T-helper 2 cell (primary cell): ENCODE results near the gene NTHL1.

ENCODE experiments used
- DNase-seq, 5 experiments: peaks; one replicate each; pipeline versions ENCODE4 v3.0.0 to v3.0.0-alpha.2; 2012 to 2022
- total RNA-seq, 2 donors: gene quantifications; one replicate each; lab custom pipeline; 2026; lab: John Stamatoyannopoulos, UW

Gene NTHL1
- total RNA-seq, result 2.5 to 6.1 reads per million in 2 donors

- peak; percentile 81 to 94 (median 88) for DNase-seq
These were observed at the start of gene NTHL1, which contains the start of gene TSC2 for GRCh38 chr16:2047330-2048115. TSS of gene NTHL1 (minus strand) at chr16:2047834. CDS start at chr16:2047823, 11 bp downstream. TSS of gene TSC2 (plus strand) at chr16:2047985. CDS start at chr16:2048616, 631 bp downstream.

GRCh38 chr16:2096853-2097595 is 49.4 kb upstream of the NTHL1 start:
- DNase-seq, result no peak

GRCh38 chr16:2095918-2096582 is 48.4 kb upstream of the NTHL1 start:
- no peak for DNase-seq

GRCh38 chr16:2095315-2095853 is 47.8 kb upstream of the NTHL1 start:
- no peak for DNase-seq

- DNase-seq, result no peak
These were observed 46.2 kb upstream of the NTHL1 start for GRCh38 chr16:2093793-2094192.

- no peak for DNase-seq
These were observed 45.2 kb upstream of the NTHL1 start for GRCh38 chr16:2092866-2093265.

GRCh38 chr16:2092256-2092620 is 44.6 kb upstream of the NTHL1 start:
- DNase-seq, result no peak

- no peak for DNase-seq
These were observed 44.1 kb upstream of the NTHL1 start for GRCh38 chr16:2091547-2092255.

- peak in 2 of 5 experiments; percentile 24 to 37 for DNase-seq
These were observed 43.3 kb upstream of the NTHL1 start for GRCh38 chr16:2090777-2091546.

GRCh38 chr16:2090481-2090776 is 42.8 kb upstream of the NTHL1 start:
- no peak for DNase-seq

GRCh38 chr16:2089706-2090480 is 42.3 kb upstream of the NTHL1 start:
- no peak for DNase-seq

GRCh38 chr16:2088759-2089358 is 41.2 kb upstream of the NTHL1 start:
- DNase-seq, result no peak

- no peak for DNase-seq
These were observed 40.4 kb upstream of the NTHL1 start for GRCh38 chr16:2087748-2088631.

GRCh38 chr16:2086812-2087747 is 39.4 kb upstream of the NTHL1 start:
- no peak for DNase-seq

- DNase-seq, result no peak
These were observed 38.6 kb upstream of the NTHL1 start for GRCh38 chr16:2086106-2086742.

GRCh38 chr16:2085669-2086068 is 38.0 kb upstream of the NTHL1 start:
- no peak for DNase-seq

- no peak for DNase-seq
These were observed 37.4 kb upstream of the NTHL1 start for GRCh38 chr16:2084895-2085625.
